Ishikawa (cell line): Measurements from ENCODE around the gene SUPT20H.

Experiments used
- CEBPB ChIP-seq: IDR thresholded peaks from 2 replicates; pipeline ENCODE4 v1.6.1; 2012
- CREB1 ChIP-seq: IDR thresholded peaks from 2 replicates; pipeline ENCODE4 v1.6.1; 2012; ENCODE audit warnings: low read depth
- EGR1 ChIP-seq: IDR thresholded peaks from 2 replicates; pipeline ENCODE4 v1.6.1; 2012
- EP300 ChIP-seq: IDR thresholded peaks from 2 replicates; pipeline ENCODE4 v1.6.1; 2012; ENCODE audit warnings: borderline replicate concordance
- FOXM1 ChIP-seq: IDR thresholded peaks from 2 replicates; pipeline ENCODE4 v1.6.1; 2012; ENCODE audit warnings: low read depth, borderline replicate concordance
- MAX ChIP-seq: IDR thresholded peaks from 2 replicates; pipeline ENCODE4 v1.6.1; 2012
- NFIC ChIP-seq: IDR thresholded peaks from 2 replicates; pipeline ENCODE4 v1.6.1; 2012
- RAD21 ChIP-seq: IDR thresholded peaks from 2 replicates; pipeline ENCODE4 v1.6.1; 2012; ENCODE audit warnings: low read depth
- TAF1 ChIP-seq: IDR thresholded peaks from 2 replicates; pipeline ENCODE4 v1.6.1; 2012; ENCODE audit warnings: low read depth, mild to moderate bottlenecking
- TCF12 ChIP-seq: IDR thresholded peaks from 2 replicates; pipeline ENCODE4 v1.6.1; 2012; ENCODE audit warnings: low read depth
- TEAD4 ChIP-seq: IDR thresholded peaks from 2 replicates; pipeline ENCODE4 v1.6.1; 2012
- USF1 ChIP-seq: IDR thresholded peaks from 2 replicates; pipeline ENCODE4 v1.6.1; 2012
- YY1 ChIP-seq: IDR thresholded peaks from 2 replicates; pipeline ENCODE4 v1.6.1; 2012; ENCODE audit warnings: low read depth
- ZBTB7A ChIP-seq: IDR thresholded peaks from 2 replicates; pipeline ENCODE4 v1.6.1; 2012; ENCODE audit warnings: low read depth
- TF ChIP-seq, protein P1 (sequence below): IDR thresholded peaks from 2 replicates; pipeline ENCODE4 v1.6.1; 2012; ENCODE audit warnings: low read depth, mild to moderate bottlenecking

The SUPT20H gene

DNA sequence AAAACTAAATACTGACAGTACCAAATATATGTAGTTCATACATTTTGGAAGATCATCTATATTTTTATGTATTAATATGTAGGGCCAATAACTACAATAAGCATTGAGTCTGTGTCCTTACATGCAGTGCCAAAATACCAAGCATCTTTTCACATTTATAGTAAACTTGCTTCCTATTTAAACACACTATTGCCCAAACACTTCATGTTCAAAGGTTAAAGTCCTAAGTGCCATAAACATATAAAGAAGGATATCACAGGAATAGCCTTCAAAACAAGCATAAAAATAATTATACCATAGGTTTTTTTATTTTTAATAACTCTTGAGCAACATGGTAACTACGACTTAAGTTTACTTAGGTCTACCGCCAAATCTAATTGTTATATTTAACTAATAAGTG, 31.8 kb downstream of the SUPT20H start:
- no peak for TF ChIP-seq TAF1
- no peak for TF ChIP-seq EGR1
- no peak for TF ChIP-seq EP300
- no peak for TF ChIP-seq TCF12
- no peak for TF ChIP-seq TEAD4
- no peak for TF ChIP-seq FOXM1
- TF ChIP-seq USF1 = no peak
- no peak for TF ChIP-seq YY1
- TF ChIP-seq, protein P1, sequence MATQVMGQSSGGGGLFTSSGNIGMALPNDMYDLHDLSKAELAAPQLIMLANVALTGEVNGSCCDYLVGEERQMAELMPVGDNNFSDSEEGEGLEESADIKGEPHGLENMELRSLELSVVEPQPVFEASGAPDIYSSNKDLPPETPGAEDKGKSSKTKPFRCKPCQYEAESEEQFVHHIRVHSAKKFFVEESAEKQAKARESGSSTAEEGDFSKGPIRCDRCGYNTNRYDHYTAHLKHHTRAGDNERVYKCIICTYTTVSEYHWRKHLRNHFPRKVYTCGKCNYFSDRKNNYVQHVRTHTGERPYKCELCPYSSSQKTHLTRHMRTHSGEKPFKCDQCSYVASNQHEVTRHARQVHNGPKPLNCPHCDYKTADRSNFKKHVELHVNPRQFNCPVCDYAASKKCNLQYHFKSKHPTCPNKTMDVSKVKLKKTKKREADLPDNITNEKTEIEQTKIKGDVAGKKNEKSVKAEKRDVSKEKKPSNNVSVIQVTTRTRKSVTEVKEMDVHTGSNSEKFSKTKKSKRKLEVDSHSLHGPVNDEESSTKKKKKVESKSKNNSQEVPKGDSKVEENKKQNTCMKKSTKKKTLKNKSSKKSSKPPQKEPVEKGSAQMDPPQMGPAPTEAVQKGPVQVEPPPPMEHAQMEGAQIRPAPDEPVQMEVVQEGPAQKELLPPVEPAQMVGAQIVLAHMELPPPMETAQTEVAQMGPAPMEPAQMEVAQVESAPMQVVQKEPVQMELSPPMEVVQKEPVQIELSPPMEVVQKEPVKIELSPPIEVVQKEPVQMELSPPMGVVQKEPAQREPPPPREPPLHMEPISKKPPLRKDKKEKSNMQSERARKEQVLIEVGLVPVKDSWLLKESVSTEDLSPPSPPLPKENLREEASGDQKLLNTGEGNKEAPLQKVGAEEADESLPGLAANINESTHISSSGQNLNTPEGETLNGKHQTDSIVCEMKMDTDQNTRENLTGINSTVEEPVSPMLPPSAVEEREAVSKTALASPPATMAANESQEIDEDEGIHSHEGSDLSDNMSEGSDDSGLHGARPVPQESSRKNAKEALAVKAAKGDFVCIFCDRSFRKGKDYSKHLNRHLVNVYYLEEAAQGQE = no peak
- no peak for TF ChIP-seq CREB1
- no peak for TF ChIP-seq ZBTB7A
- TF ChIP-seq NFIC = no peak
- no peak for TF ChIP-seq MAX
- no peak for TF ChIP-seq RAD21

DNA sequence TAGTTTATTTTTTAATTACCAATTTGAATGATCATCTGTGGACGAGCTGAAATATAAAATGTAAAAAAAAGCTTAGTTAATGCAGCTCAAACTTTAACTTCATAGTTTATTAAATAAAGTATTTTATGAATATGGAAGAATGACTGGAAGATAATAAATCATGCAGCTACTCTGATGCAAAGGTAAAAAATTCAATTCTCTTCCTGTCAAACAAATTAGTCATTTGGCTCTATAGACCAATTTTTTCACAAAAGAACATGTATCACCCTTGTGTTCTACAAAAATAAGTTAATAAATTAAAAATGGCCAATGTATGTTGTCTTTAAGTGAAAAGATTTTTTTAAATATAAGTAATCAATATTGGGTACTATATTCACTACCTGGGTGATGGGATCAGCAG, 32.7 kb downstream of the SUPT20H start:
- TF ChIP-seq ZBTB7A = no peak
- no peak for TF ChIP-seq CREB1
- TF ChIP-seq EP300 = no peak
- no peak for TF ChIP-seq RAD21
- TF ChIP-seq TAF1 = no peak

DNA sequence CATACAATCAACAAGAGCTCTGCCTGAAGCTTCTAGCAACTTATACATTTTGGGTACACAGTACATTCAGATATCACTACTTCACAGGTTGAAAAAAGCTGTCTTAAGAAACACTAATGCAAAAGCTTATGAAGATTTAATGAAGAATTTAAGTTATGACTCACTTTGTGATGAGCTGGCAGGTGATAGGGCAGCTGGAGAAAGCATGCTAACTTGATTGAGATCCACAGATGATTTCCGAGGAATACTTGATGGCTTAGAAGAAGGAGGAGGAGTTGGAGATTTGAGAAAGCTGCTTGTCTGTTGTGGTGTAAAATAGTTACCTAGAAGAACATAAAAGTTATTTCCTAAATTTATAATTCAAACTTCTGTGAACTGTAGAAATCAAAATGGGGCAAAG, 35.6 kb downstream of the SUPT20H start:
- TF ChIP-seq, protein P1 = no peak
- TF ChIP-seq YY1 (no peak), TCF12 (no peak), MAX (no peak), NFIC (no peak)

DNA sequence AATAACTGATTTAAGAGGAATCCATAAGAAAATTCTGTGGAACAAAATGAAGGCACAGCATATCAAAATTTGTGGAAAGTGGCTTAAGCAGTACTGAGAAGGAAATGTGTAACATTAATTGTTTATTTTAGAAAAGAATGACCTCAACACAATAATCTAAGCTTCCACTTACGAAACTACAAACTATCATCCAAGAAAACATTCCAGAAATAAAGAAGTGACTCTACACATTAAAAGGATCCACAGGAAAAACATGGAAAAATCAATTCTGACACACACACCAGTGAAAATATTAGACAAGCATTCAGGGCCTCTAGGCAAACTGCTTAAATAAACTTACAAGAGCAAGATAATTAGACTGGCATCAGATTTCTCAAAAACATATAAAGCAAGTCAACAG, 44.9 kb downstream of the SUPT20H start:
- no peak for TF ChIP-seq MAX
- TF ChIP-seq ZBTB7A = no peak
- no peak for TF ChIP-seq EP300
- TF ChIP-seq YY1 = no peak

DNA sequence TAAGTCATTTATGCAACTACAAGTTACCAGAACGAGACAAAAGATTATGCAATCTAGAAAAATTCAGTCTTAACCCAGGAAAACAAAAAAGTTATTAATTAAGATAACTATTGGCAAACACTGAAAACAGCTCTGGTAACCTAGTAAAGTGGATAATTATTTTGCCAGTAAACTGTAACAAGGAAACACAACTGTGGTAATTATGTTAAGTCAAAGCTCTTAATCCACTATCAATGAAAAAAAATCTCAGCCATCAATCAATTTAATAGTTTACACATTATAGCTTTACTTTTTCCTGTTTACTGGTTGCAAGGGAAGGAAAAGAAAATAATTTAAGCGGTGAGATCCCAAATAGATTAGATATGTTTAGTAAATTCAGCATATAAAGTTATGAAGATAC, 47.7 kb downstream of the SUPT20H start:
- TF ChIP-seq RAD21 = no peak
- no peak for TF ChIP-seq ZBTB7A
- TF ChIP-seq MAX = no peak
- no peak for TF ChIP-seq CREB1
- TF ChIP-seq FOXM1 = no peak
- no peak for TF ChIP-seq TAF1
- TF ChIP-seq EGR1 = no peak
- no peak for TF ChIP-seq TCF12
- TF ChIP-seq, protein P1 = no peak
- TF ChIP-seq YY1 = no peak
- TF ChIP-seq USF1 = no peak
- no peak for TF ChIP-seq EP300
- TF ChIP-seq TEAD4 = no peak
- TF ChIP-seq CEBPB = no peak
- no peak for TF ChIP-seq NFIC
